Measurements from ENCODE around the gene MECR.

- TF ChIP-seq CTCF (optimal IDR thresholded peaks at IDR 0.05 in 1 of 3, IDR thresholded peaks at IDR 0.05 in 1 of 3, conservative IDR thresholded peaks at IDR 0.05 in 1 of 3; ENCODE audit: extremely low read depth in 1 of 3, insufficient read depth in 2 of 3, low read length in 3 of 3) (no peak), EZH2 (IDR thresholded peaks at IDR 0.05; ENCODE audit: low read length) (no peak)
Observed at GRCh38 chr1:29271724-29272123, 41.0 kb upstream of the MECR start.

All from keratinocyte (primary cell).